IPS-15b (cell line): ENCODE results near the gene MT1A.

ENCODE experiments used
- H3K27me3 ChIP-seq: one replicate; pipeline ENCODE4 v1.6.1; 2013; ENCODE audit warnings: low read length; ENCODE audit not compliant: control insufficient read depth, insufficient read depth
- H3K36me3 ChIP-seq: one replicate; pipeline ENCODE4 v1.6.1; 2013; ENCODE audit warnings: low read length; ENCODE audit not compliant: control insufficient read depth, insufficient read depth
- H3K4me1 ChIP-seq: one replicate; pipeline ENCODE4 v1.6.1; 2013; ENCODE audit warnings: mild to moderate bottlenecking, low read length; ENCODE audit not compliant: control insufficient read depth, insufficient read depth
- H3K4me3 ChIP-seq: one replicate; pipeline ENCODE4 v1.5.1; 2013; ENCODE audit warnings: low read depth, low read length
- H3K9ac ChIP-seq: one replicate; pipeline ENCODE4 v1.6.1; 2013; ENCODE audit warnings: low read depth, mild to moderate bottlenecking, low read length
- H3K9me3 ChIP-seq: one replicate; pipeline ENCODE4 v1.6.1; 2013; ENCODE audit warnings: mild to moderate bottlenecking, low read length; ENCODE audit not compliant: control insufficient read depth, insufficient read depth

Gene MT1A

DNA sequence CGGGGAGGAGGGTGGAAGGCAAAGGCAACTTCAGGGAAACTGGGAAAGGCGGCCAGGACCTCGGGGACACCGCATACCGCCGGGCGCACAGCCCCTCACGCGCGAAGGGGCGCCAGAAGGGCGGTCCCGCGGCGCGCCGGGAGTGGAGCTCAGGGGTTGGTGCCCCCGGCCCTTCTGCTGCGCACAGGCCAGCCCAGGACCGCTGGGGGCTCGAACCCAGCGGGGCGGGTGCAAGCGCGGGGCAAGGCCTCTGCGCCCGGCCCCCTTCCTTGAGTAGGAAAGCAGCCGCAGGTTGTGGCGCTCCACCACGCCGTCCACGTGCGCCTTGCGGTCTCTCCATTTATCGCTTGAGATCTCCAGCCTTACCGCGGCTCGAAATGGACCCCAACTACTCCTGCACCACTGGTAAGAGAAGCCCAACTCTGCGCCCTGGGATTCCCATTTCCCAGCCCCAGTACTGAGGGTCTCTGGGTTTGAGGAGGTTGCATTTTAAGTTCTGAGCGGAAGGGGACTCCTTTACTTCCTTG lies 3.0 kb upstream of the MT1A start:
- H3K36me3 ChIP-seq: no peaks in the 10 kb centered on the region
- no peaks in the 10 kb centered on the region for H3K9me3 ChIP-seq
- H3K4me3 ChIP-seq: peak overlapping the region; percentile 26
- peaks cover 3% of the 10 kb centered on the region for H3K4me1 ChIP-seq
- H3K9ac ChIP-seq: no peak overlapping the region
- H3K27me3 ChIP-seq: peaks cover 100% of the 10 kb centered on the region

DNA sequence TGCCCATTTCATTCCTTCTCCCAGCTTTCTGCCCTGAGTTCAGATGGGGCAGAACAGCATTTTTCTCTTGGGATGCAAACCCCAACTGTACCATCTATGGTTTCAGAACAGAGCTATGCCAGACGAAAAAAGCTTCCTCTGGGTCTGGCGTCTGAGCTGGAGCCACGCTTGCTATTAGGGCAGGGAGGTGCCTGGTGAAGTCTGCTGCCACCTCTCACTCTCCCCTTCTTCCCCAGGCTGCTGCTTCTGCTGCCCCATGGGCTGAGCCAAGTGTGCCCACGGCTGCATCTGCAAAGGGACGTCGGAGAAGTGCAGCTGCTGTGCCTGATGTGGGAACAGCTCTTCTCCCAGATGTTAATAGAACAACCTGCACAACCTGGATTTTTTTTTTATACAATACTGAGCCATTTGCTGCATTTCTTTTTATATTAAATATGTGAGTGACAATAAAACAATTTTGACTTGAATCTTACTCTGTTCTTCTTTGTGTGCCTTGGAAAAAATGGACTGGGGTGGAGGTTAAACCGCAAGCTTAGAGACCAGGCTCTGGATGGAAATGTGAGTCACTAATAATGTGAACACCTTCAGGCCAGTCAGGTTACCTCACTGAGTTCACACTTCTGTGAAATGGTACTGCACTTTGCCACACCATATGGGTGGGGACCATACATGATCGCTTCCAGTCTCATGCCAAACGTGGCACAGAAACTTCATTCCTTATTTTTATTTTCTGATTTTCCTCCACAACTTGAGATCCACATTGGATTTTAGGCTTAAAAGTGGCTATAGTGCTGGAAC lies 1.7 kb upstream of the MT1A start:
- peaks cover 100% of the 10 kb centered on the region for H3K27me3 ChIP-seq

DNA sequence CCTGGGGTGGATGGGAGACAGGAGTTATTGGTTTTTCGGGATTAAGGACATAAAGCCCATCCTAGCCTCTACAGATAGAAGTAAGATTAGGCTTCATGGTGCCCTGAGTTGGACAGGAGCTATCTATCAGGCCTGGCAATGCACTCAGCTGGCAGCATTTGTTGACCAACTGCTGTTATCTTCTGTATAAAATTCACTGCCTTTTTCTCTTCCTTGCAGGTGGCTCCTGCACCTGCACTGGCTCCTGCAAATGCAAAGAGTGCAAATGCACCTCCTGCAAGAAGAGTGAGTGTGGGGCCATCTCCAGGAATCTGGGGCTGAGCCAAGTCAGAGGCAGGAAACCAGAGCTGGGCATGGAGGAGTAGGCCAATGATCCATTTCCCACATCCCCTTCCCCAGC lies 579 bp downstream of the MT1A start:
- Histone ChIP-seq H3K36me3 (no peaks in the 10 kb centered on the region), H3K27me3 (peaks cover 100% of the 10 kb centered on the region), H3K9me3 (no peaks in the 10 kb centered on the region), H3K4me3 (peak overlapping the region; percentile 49), H3K4me1 (peaks cover 6% of the 10 kb centered on the region), H3K9ac (no peak overlapping the region)

More for the DNA sequence above, 1.7 kb upstream of the MT1A start:
- no peaks in the 10 kb centered on the region for H3K36me3 ChIP-seq
- H3K4me3 ChIP-seq: peak overlapping the region; percentile 49
- no peak overlapping the region for H3K9ac ChIP-seq
- no peaks in the 10 kb centered on the region for H3K9me3 ChIP-seq
- peaks cover 3% of the 10 kb centered on the region for H3K4me1 ChIP-seq

DNA sequence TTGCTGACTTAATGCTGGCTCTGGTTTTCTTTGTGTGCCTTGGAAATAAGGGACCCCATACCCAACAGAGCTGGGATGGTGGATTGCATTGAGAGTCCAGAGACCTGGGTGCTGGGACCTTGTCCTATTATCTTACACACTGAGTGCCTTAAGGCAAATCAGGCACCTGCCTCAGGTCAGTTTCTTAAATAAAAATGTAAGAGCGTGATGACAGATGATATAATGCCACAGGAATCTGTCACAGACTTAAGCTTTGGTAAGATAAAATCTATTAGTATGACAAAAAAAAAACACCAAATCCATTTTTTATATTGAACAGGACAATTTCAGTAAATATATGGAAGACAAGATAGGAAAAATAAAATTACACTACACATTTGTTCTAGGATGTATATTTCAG lies 1.6 kb downstream of the MT1A start:
- Histone ChIP-seq H3K27me3 (peaks cover 100% of the 10 kb centered on the region), H3K9me3 (no peaks in the 10 kb centered on the region), H3K36me3 (no peaks in the 10 kb centered on the region)

DNA sequence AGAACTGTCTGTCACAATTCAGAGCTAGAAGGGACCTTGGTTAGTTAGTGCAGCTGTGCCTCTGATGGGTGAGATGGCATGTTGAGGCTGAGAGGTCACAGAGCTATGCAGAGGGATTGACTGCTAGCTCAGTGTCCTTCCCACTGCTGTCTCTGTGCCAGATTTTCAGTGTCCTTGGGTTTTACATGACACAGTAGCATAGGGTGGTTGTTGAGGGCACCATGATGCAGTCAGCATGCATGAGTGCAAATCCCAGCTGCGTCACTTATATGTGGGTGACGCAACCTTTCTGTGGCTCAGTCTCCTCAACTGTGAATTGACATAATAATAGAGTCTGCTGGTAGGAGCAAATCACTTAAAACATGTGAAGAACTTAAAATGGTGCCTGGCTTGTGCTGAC lies 2.7 kb downstream of the MT1A start:
- Histone ChIP-seq H3K36me3 (no peaks in the 10 kb centered on the region), H3K4me1 (peaks cover 6% of the 10 kb centered on the region), H3K9ac (no peak overlapping the region), H3K4me3 (no peak overlapping the region), H3K9me3 (no peaks in the 10 kb centered on the region), H3K27me3 (peaks cover 100% of the 10 kb centered on the region)

More for the DNA sequence above, 1.6 kb downstream of the MT1A start:
- H3K9ac ChIP-seq: no peak overlapping the region
- H3K4me3 ChIP-seq: no peak overlapping the region
- peaks cover 6% of the 10 kb centered on the region for H3K4me1 ChIP-seq

DNA sequence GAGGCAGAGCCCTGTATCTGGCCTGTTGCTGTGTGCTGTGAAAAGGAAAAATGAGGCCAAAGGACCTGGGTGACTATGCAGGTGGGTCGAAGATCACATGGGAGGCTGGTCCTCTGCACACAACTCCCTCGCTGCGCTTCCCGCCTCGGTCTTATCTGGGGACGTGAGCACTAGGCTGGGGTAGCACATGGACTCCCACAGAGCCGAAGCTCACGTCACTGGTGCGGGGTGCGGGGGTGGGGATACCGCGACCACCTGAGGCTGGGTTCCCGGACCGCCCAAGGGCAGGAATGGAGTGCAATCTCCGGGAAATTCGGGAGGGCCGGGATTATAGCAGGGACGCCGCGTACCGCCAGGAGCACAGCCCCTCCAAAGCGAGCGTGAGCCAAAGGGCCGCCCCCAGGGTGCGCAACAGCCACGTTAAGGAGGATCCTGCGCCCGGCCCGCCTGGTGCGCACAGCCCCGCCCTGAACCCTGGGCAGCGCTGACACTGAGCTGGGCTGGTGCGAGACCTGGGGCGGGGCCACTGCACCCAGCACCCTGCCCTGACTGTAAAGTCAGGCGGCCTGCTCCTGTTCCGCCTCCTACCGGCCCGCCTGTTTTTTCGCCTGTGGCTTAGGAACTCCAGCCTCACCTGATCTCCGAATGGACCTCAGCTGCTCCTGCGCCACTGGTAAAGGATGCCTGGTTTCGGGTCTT lies 4.8 kb downstream of the MT1A start:
- peak overlapping the region; percentile 32 for H3K9ac ChIP-seq
- peak overlapping the region; percentile 54 for H3K4me3 ChIP-seq

DNA sequence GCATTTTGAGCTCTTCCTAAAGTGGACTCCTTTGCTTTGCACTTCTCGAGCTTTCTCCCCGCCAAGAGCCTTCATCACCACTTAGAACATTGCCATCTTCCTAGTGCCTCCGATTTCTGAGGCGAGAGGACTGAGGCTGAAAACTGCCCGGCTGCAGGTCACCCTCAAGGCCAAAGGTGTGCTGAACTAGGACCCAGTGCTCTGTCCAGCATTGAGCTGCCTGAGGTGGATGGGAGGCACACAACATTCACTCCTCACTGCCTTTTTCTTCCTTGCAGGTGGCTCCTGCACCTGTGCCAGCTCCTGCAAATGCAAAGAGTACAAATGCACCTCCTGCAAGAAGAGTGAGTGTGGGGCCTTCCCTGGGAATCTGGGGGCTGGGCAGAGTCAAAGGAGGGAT lies 5.4 kb downstream of the MT1A start:
- peaks cover 3% of the 10 kb centered on the region for H3K4me1 ChIP-seq
- H3K4me3 ChIP-seq: peak overlapping the region; percentile 54
- peaks cover 100% of the 10 kb centered on the region for H3K27me3 ChIP-seq
- H3K9ac ChIP-seq: no peak overlapping the region
- no peaks in the 10 kb centered on the region for H3K36me3 ChIP-seq
- no peaks in the 10 kb centered on the region for H3K9me3 ChIP-seq

More for the DNA sequence above, 4.8 kb downstream of the MT1A start:
- H3K36me3 ChIP-seq: no peaks in the 10 kb centered on the region
- H3K4me1 ChIP-seq: peaks cover 6% of the 10 kb centered on the region
- no peaks in the 10 kb centered on the region for H3K9me3 ChIP-seq
- peaks cover 100% of the 10 kb centered on the region for H3K27me3 ChIP-seq

DNA sequence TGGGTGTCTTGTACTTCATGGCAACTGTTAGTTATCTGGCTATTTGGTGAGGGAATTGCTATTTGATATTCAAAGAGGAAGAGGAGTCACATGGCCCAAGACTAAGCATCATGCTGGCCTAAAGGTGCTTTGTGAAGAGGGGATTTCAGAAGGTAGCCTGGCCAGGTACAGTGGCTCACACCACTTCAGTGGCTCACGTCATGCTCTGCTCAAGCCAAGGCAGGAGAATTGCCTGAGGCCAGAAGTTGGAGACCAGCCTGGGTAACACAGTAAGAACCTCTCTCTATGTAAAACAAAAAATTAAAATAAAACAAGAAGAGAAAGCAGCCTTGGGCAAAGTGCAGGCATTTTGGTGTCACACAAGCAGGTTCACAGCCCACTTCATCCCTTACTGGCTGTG lies 6.8 kb downstream of the MT1A start:
- Histone ChIP-seq H3K9ac (no peak overlapping the region), H3K9me3 (no peaks in the 10 kb centered on the region), H3K36me3 (no peaks in the 10 kb centered on the region), H3K4me1 (peaks cover 3% of the 10 kb centered on the region), H3K27me3 (peaks cover 100% of the 10 kb centered on the region), H3K4me3 (no peak overlapping the region)

DNA sequence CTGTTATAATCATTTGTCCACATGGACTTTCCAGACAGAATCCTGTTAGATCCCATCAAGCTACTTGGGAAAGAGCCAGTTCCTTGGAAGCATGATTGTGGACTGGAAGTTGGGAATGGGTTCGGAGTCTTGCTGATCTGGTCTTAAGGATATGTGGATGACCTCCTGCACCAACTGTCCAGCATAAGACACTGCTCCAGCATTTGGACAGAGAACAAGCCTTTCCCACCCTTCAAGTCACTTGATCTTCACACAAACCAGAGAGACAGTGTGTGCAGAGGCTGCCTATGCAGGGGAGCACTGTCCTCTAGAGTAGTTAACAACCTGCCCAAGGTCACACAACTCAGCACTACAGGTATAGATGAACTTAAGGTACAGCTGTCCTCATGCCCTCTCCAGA lies 7.4 kb downstream of the MT1A start:
- no peak overlapping the region for H3K9ac ChIP-seq
- H3K36me3 ChIP-seq: no peaks in the 10 kb centered on the region
- H3K9me3 ChIP-seq: no peaks in the 10 kb centered on the region
- peaks cover 3% of the 10 kb centered on the region for H3K4me1 ChIP-seq
- peaks cover 99% of the 10 kb centered on the region for H3K27me3 ChIP-seq
- no peak overlapping the region for H3K4me3 ChIP-seq

DNA sequence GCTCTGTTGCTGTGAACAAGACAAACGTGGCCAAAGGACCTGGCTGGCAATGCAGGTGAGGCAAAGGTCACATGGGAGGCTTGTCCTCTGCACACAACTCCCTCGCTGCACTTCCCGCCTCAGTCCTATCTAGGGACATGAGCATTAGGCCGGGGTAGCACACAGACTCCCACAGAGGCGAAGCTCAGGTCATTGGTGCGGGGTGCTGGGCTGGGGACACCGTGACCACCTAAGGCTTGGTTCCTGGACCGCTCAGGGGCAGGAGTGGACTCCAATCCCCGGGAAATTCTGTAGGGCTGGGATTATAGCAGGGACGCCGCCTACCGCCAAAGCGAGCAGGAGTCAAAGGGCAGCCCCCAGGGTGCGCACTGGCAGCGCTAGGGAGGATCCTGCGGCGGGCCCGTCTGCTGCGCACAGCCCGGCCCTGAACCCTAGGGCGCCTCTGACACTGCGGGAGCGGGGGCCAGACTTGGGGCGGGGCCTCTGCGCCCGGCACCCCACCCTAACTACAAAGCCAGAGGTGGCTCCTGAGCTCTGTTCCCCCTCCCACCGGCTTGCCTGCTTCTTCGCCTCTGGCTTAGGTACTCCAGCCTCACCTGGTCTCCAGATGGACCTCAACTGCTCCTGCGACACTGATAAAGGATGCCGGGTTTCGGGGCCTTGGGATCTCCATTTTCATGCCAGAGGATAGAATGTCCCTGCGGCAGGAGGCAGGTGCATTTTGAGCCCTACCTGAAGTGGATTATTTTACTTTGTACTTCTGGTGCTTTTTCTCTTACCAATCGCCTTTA lies 9.4 kb downstream of the MT1A start:
- H3K27me3 ChIP-seq: peaks cover 98% of the 10 kb centered on the region
- H3K36me3 ChIP-seq: no peaks in the 10 kb centered on the region
- no peak overlapping the region for H3K9ac ChIP-seq
- H3K4me1 ChIP-seq: peaks cover 3% of the 10 kb centered on the region
- no peaks in the 10 kb centered on the region for H3K9me3 ChIP-seq
- peak overlapping the region; percentile 22 for H3K4me3 ChIP-seq

DNA sequence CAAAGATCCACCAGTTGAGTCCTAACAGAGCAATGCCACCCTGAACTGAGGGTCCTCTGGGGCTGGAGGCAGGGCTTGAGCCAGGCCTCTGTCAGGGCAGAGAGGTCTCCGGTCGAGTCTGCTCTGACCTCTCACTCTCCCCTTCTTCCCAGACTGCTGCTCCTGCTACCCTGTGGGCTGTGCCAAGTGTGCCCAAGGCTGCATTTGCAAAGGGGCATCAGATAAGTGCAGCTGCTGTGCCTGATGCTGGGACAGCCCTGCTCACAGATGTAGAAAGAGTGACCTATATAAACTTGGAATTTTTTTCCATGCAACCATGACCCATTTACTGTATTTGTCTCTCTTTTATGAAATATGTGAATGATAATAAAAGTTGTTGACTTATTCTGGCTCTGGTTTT lies 10.8 kb downstream of the MT1A start:
- no peaks in the 10 kb centered on the region for H3K36me3 ChIP-seq
- H3K9me3 ChIP-seq: no peaks in the 10 kb centered on the region
- no peaks in the 10 kb centered on the region for H3K4me1 ChIP-seq
- H3K27me3 ChIP-seq: peaks cover 92% of the 10 kb centered on the region
- H3K4me3 ChIP-seq: no peak overlapping the region
- H3K9ac ChIP-seq: no peak overlapping the region
